TTC549 (cell line): ENCODE results near the gene LY6G6C.
"Not testable (repeated sequence)": the region's sequence is repeated elsewhere in the genome, so short reads cannot be mapped to it uniquely, and the experiment has no call there.

Experiments
- FAIRE-seq: peaks from 2 replicates; lab custom pipeline; 2012; peaks lifted over from hg19 to GRCh38; lab: Jason Lieb, UNC

LY6G6C gene

DNA sequence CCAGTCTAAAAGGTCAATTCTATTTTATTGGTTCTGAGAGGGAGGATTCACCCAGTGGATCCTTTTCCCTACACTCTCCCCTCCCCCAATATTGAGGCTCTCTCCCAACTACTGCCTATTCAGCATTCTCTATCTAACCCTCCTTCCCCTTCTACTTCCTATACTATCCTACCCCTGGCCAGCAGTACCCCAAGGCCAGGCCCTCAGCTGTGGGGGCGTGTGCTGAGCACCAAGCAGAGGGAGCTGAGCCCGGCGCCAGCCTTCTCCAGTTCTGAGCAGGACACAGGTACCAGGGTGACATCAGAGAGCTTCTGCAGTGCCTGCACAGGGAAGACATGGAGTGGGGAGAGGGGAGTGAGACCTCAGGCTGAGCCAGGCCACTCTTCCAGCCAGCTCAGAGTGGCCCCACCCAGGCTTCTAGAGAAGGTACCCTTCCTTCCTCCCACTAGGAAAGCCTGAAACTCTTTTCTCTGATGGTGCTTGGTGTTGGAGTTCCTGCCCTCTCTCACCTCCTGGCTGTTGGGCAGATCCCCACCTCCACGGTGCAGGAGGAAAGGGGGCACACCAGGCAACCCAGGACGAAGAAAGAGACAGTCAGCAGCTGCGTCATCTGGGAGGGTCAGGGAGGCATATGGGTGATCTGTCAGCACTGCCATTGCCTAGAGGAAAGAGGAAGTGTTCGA is 5.6 kb upstream of the LY6G6C start:
- FAIRE-seq = no peak

DNA sequence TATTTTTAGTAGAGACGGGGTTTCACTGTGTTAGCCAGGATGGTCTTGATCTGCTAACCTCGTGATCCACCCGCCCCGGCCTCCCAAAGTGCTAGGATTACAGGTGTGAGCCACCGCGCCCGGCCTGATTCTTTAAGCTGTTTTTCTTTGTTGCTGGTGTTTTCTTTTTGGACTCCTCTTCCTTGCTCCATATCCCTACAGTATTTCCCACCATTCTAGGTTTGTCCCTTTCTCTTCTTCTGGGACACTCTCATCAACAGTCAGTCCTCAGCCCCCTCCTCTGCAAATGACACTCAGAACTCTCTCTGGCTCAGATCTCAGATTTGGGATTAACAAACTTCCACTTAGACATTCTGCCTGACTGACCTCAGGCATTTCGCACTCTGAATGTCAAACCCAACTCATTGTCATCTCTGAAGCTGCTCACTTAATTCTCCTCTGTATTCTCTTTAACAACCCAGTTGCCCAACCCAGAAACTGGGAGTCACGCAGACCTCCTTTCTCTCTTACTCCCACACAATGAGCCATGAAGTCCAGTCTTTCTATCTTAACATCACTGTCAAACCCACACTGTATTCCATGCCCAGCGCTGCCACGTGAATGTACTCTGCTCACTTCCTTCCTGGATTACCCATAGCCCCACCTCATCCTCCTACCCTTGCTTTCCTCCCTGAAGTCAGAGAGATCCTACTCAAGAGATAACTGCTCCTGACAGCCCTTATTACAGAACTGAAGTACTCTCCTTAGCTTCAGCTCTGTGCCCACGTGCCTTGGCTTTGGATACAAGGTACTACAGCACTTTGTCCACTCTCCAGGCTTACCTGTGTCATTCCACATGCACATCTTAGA is 4.2 kb upstream of the LY6G6C start:
- no peak for FAIRE-seq

DNA sequence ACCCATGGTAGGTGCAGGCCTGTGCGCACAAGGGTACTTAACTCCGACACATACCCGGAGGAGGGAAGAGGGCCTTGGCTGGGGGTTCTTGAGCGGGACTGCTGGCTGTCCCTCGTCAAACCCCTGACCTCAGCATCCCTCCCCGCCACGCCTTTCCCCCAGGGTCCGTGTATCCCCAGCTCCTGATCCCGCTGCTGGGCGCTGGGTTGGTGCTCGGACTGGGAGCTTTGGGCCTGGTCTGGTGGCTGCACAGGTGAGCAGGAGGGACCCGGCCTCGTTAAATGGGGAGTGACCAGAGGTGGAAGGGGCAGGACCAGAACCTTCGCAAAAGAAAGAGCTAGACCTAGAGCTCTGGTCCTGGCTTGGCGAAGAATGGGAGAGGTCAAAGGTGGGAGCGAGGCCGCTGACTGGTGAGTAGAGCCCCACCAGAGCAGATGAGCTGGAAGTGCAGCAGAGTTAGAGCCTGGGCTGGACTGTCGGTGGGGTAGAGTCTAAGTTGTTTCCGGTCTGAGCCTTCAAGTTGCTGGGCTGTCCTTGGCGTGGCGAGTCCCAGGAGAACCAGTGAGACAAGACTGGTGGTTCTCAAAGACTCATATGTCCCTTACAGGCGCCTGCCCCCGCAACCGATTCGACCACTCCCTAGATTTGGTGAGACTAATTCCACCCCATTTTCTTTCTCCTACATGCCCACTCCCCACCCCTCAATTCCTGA is 2.6 kb upstream of the LY6G6C start:
- no peak for FAIRE-seq

DNA sequence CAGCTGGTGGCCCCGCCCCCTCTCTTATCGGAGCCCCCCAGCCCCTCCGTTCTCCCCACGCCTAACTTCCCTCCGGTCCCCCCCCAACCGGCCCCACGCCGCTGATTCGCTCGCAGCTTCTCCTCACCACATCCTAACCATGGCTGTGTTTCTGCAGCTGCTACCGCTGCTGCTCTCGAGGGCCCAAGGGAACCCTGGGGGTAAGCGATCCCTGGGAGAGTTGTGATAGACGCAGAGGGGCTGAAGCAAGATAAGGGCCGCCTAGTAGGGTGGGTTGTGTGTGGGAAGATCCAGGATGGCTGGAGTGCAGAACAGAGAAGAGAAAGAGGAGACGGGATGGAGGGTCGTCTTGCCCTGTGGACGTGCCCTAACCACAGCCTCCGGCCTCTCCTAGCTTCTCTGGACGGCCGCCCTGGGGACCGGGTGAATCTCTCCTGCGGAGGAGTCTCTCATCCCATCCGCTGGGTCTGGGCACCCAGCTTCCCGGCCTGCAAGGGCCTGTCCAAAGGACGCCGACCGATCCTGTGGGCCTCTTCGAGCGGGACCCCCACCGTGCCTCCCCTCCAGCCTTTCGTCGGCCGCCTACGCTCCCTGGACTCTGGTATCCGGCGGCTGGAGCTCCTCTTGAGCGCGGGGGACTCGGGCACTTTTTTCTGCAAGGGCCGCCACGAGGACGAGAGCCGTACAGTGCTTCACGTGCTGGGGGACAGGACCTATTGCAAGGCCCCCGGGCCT is 1.9 kb upstream of the LY6G6C start, which contains the start of gene MPIG6B:
Gene MPIG6B, plus strand, starts transcription at position 129 of the 735 bp plus-strand sequence. Its CDS starts 11 bp downstream, at position 140.
- no peak for FAIRE-seq

DNA sequence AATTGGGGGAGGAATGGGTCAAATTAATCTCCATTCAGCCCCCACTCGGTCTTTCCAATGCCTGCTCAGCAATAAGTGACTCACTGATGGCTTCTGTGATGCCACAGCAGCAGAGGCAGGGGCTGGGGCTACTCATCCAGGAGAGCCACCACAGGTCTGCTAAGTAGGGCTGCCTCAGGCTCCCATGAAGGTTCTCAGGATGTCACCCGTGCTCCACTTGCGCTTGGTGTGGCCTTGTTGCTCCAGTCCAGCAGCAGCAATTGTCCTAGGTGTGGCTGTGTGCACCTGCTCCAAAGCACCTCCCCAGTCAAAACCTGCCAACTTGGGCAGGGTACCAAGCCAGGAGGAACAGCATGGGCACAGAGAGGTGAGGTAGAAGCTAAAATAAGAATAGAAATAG is 627 bp upstream of the LY6G6C start:
- no peak for FAIRE-seq

DNA sequence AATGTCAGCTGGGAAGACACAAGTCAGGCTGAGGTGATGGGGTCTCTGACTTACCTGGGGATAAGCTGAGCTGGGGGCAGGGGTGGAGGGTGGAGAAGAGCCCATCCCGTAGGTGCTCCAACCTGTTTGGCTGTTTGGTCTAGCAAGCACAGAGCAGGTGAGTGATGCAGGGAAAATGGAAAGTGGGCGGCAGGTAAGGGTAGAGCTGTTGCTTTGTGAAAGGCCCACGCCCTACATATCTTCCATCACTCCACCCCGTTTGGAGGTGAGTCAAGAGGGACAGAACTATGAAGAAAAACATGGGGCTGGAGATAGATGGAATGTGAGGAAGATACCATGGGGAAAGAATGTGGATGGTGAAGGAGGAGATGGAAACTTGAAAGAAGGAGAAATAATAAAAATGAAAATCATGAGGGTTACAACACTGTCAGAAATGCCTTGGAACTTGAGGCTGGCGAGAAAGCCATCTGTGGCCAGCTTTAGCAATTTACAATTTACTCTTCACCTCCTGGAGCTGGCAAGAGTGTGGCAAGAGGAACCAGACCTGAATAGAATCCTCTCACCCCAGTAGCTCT is 1.3 kb downstream of the LY6G6C start:
- no peak for FAIRE-seq

DNA sequence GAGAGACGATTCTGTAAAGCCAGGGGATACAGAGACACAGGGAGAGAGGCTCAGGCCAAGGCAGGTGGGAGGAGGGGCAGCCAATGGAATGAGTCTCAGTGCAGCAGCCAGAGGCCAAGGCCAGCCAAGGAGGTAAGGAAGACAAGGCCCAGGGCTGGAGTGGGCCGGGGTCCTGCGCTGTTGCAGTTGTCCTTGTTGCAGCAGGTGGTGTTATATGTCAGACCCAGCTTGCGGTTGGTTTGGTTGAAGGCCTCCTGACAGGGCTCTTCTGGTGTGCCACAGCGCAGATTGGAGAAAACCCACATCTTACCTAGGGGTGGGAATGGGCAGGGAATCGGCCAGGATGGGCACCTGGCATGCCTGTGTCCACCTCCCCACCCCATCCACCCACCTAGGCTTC is 2.5 kb downstream of the LY6G6C start:
- no peak for FAIRE-seq

DNA sequence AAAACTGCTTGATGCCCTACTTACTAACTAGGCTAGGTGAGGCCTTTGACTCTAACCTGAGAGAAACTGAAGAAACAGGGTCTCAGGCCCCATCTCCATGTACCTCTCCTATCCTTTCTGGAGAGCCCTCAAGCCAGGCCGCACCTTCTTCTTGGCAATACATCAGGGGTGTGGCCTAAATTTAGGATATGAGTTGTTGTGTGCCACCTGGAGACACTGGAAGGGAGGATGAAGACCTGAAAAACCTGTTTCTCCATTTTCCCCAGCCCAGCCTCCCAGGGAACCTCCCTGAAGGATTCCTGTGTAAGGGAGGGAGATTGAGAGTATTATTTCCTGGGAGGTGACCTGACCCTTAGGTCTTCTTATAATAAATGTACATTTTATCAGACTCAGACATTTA is 3.3 kb downstream of the LY6G6C start:
- FAIRE-seq = no peak

DNA sequence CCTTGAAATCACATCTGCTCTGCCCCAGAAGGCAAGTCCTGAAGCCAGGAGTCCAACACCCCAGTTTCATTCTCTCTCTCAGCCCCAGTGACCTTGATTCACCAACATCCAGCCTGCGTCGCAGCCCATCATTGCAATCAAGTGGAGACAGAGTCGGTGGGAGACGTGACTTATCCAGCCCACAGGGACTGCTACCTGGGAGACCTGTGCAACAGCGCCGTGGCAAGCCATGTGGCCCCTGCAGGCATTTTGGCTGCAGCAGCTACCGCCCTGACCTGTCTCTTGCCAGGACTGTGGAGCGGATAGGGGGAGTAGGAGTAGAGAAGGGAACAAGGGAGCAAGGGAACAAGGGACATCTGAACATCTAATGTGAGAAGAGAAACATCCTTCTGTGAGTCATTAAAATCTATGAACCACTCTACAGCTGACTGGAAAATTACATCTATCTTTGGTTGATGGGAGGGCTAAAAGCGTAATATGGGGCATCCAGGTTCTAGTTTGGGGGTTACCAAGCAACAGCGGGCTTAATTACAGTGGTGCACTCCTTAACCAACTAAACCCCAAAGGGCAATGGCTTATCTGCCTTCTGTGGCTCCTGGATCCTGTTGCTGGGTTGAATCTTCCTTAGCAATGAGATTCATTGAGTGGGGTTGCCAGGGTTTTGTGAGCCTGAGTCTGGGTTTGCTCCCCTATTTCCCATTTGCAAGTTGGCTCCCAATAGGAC is 3.9 kb downstream of the LY6G6C start:
- FAIRE-seq = no peak

DNA sequence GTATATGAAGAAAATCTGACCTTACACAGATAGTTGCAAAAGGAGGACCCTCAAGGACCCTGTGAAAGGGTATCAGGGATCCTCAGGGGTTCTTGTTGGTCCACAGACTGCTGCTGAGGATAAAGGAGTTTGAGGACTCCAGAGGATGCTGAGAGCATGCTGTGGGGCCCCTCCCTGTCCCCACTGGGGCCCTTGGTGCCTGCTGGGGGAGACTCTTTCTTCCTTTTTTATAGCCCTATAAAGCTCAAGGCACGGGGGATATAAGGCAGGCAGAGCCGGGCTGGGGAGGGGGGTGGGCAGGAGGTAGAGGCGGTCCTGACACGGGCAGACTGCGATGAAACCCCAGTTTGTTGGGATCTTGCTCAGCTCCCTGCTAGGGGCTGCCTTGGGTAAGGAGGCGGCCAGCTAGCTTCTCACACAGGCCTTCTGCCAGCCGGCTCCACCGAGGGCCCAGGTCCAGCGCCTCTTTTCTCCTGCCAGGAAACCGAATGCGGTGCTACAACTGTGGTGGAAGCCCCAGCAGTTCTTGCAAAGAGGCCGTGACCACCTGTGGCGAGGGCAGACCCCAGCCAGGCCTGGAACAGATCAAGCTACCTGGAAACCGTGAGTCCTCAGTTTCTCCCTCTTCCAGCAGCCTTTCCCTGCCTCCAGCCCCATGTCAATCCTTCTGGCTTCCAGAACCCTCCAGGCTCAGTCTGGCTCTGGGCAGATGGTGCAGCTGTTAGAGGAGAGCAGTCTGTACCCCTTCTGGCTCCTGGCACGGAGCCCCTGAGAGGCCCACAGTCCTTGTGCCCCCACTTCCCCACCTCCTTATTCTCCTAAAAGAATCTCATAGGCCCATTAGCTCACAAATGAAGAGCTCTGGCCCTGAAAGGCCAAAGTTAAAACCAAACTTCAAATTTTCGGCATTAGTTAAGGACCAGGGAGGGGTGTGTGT is 6.3 kb downstream of the LY6G6C start, which contains the start of gene LY6G6D:
Gene LY6G6D, plus strand, starts transcription at position 327 of the 937 bp plus-strand sequence. Its CDS starts 8 bp downstream, at position 335.
- FAIRE-seq = no peak

DNA sequence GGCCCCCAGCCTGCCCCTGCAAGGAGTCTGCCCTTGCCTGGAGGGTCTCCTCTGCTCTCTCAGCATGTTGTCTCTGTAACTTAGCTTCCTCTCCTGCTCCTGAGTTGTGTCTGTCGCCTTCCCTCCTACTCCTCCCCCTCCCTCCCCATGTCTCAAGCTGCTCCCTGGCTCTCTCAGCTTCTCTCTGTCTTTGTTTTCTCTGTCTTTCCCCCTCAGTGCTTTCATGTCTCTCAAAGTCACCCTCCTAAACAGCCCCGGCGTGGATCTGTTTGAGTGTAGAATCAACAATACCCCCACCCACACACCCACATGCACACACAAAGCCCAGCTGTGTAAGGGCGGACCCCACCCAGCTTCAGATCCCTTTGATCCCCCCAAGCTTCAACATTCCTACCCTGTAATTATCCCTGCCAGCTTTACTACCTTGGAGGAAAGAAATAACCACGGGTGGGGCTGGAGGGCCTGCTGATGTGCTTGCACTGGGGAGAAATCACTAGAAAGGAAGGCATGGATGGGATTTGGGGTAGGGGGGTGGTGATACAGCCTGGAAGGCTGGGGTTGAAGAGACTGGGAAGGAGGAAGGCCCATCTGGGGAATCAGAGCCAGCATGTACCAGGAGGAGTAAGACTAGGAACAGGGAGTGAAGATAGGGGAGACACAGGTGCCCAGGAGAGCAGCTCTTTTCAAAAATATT is 7.4 kb downstream of the LY6G6C start:
- FAIRE-seq = no peak

DNA sequence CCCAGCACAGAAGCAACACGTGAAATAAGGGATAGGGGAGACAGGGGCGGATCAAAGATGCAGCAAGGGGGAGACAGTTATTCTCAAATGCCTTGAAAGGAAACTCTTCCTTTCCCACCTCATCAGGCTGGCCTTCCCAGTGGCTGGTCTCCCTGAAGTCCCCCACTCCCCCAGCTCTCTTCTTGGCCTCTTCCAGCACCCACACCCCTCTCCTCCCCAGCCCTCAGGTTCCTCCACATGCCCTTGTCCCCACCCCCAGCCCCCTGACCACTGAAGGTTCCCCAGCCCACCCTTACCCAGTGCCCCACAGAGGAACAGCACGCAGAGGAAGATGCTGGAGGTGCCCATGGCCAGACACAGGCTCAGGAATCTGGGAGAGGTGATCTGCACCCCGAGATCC is 8.1 kb downstream of the LY6G6C start:
- FAIRE-seq = no peak

DNA sequence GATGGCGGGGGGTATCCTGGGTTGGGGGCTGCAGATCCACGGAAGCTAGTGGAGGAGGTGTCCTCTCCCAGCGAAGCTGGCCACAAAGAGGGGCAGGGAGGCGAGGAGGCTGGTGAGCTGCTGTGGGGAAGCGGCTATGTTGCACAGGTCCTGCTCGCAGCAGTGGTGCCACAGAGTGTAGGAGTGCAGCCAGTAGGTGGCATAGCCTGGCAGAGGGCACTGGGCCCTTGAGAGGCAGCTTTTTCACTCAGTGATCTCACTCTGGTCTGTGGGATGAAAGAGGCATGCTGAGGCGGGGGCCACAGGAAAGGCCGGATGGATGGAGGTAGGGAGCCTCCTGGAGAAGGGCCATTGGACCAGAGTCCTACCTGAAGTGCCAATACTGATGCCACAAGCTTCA is 9.2 kb downstream of the LY6G6C start:
- no peak for FAIRE-seq

DNA sequence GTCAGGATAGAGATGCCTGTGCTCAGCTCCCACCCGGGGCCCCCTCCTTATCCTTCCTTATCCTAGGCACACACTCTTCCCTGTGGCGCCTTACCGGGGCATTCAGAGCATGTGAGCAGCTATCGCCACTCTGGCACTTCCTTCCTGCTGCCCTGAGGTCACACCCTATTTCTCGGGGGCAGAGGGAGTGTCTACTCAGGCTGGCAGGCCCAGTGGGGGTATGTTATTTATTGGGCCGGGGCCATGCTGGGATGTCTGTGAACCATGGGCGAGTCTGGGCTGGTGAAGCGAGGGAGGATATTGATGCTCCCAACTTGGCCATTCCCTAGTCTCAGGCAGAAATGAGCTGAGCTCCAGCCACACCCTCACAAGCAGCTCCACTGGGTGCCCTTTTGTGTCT is 10.3 kb downstream of the LY6G6C start:
- FAIRE-seq = no peak

DNA sequence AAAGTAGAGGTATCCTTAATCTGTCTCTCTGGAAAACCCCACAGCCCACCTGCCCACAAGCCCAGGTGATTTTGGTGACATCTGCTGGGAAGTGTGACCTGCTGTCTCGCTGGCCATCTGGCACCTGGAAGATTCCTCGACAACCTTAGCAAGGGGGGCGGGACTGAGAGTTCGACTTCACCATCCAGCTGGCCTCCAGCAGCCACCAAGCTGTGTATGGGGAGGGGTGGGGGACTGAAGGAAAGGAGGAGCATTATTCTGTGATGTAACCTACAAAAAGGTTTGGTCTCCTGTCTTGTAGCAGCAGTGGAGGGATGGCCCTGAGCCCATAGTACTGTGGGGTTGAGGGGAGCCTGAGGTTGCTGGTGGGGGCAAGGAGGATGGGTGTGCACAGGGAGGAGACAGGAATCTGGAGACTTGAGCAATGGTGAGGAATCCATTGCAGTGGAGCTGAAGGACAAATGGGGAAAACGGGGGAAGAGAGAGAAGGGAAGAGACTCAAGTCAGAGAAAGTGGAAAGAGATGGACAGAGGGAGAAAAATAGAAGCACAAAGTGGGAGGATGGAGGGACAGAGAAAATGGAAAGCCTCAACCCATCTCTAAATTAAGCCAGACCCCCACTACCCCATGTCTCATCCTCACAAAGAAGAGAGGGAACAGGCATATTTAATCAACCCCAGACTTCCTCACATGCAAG is 10.9 kb downstream of the LY6G6C start:
- no peak for FAIRE-seq

DNA sequence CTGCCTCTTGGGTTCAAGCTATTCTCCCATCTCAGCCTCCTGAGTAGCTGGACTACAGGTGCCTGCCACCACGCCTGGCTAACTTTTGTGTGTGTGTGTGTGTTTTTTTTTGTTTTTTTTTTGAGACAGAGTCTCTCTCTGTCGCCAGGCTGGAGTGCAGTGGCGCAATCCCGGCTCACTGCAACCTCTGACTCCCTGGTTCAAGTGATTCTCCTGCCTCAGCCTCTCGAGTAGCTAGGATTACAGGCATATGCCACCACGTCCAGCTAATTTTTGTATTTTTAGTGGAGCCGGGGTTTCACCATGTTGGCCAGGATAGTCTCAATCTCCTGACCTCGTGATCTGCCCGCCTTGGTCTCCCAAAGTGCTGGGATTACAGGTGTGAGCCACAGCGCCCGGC is 12.4 kb downstream of the LY6G6C start:
- FAIRE-seq = not testable (repeated sequence)

DNA sequence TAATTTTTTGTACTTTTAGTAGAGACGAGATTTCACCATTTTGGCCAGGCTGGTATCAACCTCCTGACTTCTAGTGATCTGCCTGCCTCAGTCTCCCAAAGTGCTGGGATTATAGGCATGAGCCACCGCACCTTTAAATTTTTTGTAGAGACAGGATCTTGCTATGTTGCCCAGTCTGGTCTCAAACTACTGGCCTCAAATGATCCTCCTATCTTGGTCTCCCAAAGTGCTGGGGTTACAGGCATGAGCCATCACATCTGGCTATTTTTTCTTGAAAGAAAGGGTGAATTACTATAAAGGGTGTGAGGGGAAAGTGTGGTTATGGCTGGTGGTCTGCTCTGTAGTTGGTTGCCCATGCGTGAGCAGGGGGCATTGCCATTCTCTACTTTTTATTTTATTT is 13.3 kb downstream of the LY6G6C start:
- no peak for FAIRE-seq

DNA sequence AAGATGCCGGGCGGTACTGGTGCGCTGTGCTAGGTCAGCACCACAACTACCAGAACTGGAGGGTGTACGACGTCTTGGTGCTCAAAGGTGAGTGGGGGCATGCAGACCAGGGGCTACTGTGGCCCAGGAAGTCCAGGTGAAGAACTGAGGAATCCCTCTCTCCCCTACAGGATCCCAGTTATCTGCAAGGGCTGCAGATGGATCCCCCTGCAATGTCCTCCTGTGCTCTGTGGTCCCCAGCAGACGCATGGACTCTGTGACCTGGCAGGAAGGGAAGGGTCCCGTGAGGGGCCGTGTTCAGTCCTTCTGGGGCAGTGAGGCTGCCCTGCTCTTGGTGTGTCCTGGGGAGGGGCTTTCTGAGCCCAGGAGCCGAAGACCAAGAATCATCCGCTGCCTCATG is 13.8 kb downstream of the LY6G6C start:
- no peak for FAIRE-seq

DNA sequence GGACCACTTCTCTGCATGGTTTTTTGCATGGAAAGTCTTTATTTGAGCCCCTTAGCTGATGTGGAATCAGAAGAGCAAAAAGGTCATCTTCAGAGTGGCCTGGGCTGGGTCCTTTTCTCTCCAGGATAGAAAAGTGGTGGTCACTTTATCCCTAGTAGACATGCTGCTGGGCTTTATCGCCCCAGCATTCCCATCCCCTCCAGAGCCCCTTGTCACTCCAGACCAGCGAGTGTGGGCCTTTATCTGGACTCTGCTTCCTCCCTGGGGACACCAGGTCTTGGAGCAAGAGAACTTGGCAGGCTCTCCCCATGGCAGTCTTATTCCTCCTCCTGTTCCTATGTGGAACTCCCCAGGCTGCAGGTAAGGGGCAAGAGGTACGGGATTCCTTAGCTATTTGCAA is 14.9 kb downstream of the LY6G6C start, which contains the start of gene LY6G6F:
Gene LY6G6F, plus strand, starts transcription at position 268 of the 400 bp plus-strand sequence. Its CDS starts 41 bp downstream, at position 309.
- no peak for FAIRE-seq
